Glutamatergic neuron (in vitro differentiated cells): Measurements from ENCODE around the gene SEC31A. TPM values are rescaled to one million over a fixed set of nuclear protein-coding genes. Genes with fewer than 3 reads are reported as not detected.

Experiments
- DNase-seq: peaks from one replicate; pipeline ENCODE4 v3.0.0; 2022
- H3K27ac Mint-ChIP-seq: one replicate; pipeline ENCODE4 v1.8.0; 2020; ENCODE audit warnings: mild to moderate bottlenecking, mixed read lengths, inconsistent platforms; ENCODE audit not compliant: unreplicated experiment
- H3K27me3 Mint-ChIP-seq: one replicate; pipeline ENCODE4 v1.8.0; 2020; ENCODE audit warnings: mild to moderate bottlenecking, moderate library complexity, mixed read lengths, inconsistent platforms; ENCODE audit not compliant: unreplicated experiment
- H3K36me3 Mint-ChIP-seq: one replicate; pipeline ENCODE4 v1.8.0; 2020; ENCODE audit warnings: mild to moderate bottlenecking, mixed read lengths, inconsistent platforms; ENCODE audit not compliant: unreplicated experiment
- H3K4me1 Mint-ChIP-seq: one replicate; pipeline ENCODE4 v1.8.0; 2020; ENCODE audit warnings: mild to moderate bottlenecking, low read depth, mixed read lengths, inconsistent platforms; ENCODE audit not compliant: unreplicated experiment
- H3K4me3 Mint-ChIP-seq: one replicate; pipeline ENCODE4 v1.8.0; 2020; ENCODE audit warnings: mild to moderate bottlenecking, mixed read lengths, inconsistent platforms; ENCODE audit not compliant: unreplicated experiment
- H3K9me3 Mint-ChIP-seq: one replicate; pipeline ENCODE4 v1.8.0; 2020; ENCODE audit warnings: mild to moderate bottlenecking, moderate library complexity, mixed read lengths, inconsistent platforms; ENCODE audit not compliant: unreplicated experiment
- total RNA-seq: library from RNA; stranded (reverse); fragmentation: NEBNext Ultra II Directional; extraction: Animal tissue kit (Norgen Biotek cat#: 25700); gene quantifications from one replicate; pipeline ENCODE4 v1.2.1, GENCODE V29; 2021; ENCODE audit not compliant: unreplicated experiment
- TF ChIP-seq, protein P1 (sequence below): fragments of 200-600 bp; sonication (generic); IDR thresholded peaks from one replicate; pipeline ENCODE4 v1.5.0; 2021; ENCODE audit not compliant: partially characterized antibody, unreplicated experiment

The SEC31A gene
- total RNA-seq, 1 donor from 2014 or later = 201 TPM

DNA sequence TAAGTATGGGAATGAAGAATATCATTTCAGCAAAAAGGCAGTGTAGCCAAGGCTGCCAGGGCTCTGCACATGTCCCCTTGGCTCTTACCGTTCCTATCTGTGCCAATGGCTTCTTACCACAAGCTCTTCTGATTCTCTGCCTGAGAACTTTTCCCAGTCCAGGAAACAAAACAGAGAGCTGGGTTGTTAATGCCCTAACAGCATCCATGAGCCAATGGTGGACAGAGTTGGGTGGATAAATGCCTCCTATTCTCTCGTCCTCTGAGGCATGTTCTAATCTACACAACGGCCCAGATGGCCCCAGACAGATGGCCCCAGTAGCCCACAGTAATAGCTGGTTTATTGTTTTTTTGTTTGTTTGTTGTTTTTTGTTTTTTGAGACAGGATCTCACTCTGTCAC, 120.3 kb downstream of the SEC31A start:
- peaks cover 15% of the 10 kb centered on the region for H3K36me3 Mint-ChIP-seq

More for the DNA sequence above, 120.3 kb downstream of the SEC31A start:
- Mint-ChIP-seq H3K27ac (peak overlapping the region; percentile 38), H3K4me3 (no peak overlapping the region), H3K27me3 (peaks cover 3% of the 10 kb centered on the region), H3K9me3 (peaks cover 11% of the 10 kb centered on the region), H3K4me1 (peaks cover 2% of the 10 kb centered on the region)
- TF ChIP-seq, protein P1, sequence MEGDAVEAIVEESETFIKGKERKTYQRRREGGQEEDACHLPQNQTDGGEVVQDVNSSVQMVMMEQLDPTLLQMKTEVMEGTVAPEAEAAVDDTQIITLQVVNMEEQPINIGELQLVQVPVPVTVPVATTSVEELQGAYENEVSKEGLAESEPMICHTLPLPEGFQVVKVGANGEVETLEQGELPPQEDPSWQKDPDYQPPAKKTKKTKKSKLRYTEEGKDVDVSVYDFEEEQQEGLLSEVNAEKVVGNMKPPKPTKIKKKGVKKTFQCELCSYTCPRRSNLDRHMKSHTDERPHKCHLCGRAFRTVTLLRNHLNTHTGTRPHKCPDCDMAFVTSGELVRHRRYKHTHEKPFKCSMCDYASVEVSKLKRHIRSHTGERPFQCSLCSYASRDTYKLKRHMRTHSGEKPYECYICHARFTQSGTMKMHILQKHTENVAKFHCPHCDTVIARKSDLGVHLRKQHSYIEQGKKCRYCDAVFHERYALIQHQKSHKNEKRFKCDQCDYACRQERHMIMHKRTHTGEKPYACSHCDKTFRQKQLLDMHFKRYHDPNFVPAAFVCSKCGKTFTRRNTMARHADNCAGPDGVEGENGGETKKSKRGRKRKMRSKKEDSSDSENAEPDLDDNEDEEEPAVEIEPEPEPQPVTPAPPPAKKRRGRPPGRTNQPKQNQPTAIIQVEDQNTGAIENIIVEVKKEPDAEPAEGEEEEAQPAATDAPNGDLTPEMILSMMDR = no peak
- no peak for DNase-seq

Other genes starting within 250 kb of the SEC31A start
- gene SCD5, start 92.4 kb downstream of the SEC31A start, total RNA-seq = 31.9 TPM
- 8.7 TPM for gene THAP9, start 9.6 kb upstream of the SEC31A start, total RNA-seq
- 10.9 TPM for gene LIN54, start 119.7 kb upstream of the SEC31A start, total RNA-seq
- 35.2 TPM for gene COPS4, start 144.0 kb upstream of the SEC31A start, total RNA-seq
- 1.0 TPM for gene PLAC8, start 223.6 kb upstream of the SEC31A start, total RNA-seq